ENCODE results near the gene RHBDD2. TPM values are rescaled to one million over a fixed set of nuclear protein-coding genes. Genes with fewer than 3 reads are reported as not detected.
A peak's percentile ranks its signal among the peaks of the same experiment; 100 is the strongest.

The RHBDD2 gene
- polyA plus RNA-seq, 1 experiment, result 34.9 TPM

DNA sequence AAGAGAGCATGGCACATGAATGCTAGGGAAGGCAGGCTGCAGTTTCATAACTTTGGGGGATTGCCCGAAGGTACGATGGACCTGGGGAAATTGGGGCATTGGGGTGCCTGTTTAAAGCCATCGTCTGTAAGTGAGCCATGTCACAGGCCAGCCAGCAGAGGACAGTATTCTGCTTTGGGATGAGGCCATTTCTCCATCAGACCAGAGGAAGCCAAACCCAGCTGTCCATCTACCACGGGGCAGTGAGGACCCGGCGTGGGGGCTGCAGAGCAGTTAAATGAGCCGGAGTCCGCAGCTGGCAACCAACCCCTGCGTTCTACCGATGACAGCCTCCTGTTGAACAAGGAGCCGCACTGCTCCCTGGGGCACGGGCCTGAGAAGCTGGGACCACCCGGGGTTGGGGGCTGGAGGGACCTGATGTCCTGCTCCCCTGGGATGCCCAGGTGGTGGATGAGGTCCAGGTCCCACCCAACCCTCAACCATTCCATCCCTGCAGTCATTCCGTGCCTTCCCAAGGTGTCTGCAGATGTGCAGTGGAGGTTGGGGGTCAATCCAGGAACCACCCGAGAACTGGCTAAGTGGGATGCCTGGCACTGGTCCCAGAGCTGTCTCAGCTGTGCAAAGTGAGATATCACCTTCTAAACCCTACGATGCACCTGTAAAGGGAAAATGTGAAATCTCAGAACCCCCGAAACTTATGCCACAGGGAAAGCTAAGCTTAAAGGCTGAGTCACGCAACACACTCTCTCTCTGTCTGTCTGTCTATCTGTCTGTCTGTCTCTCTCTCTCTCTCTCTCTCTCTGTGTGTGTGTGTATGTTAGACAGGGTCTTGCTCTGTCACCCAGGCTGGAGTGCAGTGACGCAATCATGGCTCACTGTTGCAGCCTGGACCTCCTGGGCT lies 12.1 kb upstream of the RHBDD2 start:
- Histone ChIP-seq H3K27me3 (ENCODE audit: control insufficient read depth, insufficient read depth, low read length) (no peaks in the 10 kb centered on the region), H3K27ac (ENCODE audit: low read depth, low read length) (no peak overlapping the region), H3K9me3 (ENCODE audit: control insufficient read depth, insufficient read depth, low read length) (no peaks in the 10 kb centered on the region), H3K4me3 (ENCODE audit: low read depth, low read length) (no peak overlapping the region)
- DNase-seq (ENCODE audit: low read depth, low spot score), result no peak
- ChIA-PET CTCF (interaction anchor here (0.6 to 4.6 kb wide), 7 partner anchors 9 to 154 kb away, joined by 3 to 49 read pairs (median 5); partner anchors contain the start of gene RHBDD2), POLR2A (interaction anchor here (0.5 kb wide), 1 partner anchor 24 kb away, joined by 3 read pairs; no protein-coding TSS in a partner anchor)
- TF ChIP-seq, protein P1, sequence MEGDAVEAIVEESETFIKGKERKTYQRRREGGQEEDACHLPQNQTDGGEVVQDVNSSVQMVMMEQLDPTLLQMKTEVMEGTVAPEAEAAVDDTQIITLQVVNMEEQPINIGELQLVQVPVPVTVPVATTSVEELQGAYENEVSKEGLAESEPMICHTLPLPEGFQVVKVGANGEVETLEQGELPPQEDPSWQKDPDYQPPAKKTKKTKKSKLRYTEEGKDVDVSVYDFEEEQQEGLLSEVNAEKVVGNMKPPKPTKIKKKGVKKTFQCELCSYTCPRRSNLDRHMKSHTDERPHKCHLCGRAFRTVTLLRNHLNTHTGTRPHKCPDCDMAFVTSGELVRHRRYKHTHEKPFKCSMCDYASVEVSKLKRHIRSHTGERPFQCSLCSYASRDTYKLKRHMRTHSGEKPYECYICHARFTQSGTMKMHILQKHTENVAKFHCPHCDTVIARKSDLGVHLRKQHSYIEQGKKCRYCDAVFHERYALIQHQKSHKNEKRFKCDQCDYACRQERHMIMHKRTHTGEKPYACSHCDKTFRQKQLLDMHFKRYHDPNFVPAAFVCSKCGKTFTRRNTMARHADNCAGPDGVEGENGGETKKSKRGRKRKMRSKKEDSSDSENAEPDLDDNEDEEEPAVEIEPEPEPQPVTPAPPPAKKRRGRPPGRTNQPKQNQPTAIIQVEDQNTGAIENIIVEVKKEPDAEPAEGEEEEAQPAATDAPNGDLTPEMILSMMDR (IDR thresholded peaks at IDR 0.05; ENCODE audit: low read depth, low read length), result peak; percentile 93

DNA sequence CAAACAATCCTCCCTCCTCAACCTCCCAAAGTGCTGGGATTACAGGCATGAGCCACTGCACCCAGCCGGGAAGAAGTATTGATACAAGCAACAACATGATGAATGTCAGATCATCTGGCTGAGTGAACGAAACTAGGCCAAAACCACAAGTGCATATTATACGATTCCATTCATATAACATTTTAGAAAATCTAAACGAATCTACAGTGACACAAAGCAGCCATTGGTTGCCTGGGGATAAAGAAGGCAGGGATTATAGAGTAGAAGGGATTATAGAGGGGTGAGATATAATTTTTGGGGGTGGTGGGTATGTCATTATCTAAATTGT lies 11.5 kb upstream of the RHBDD2 start:
- H3K4me3 ChIP-seq (ENCODE audit: low read depth, low read length), result no peak overlapping the region
- ChIA-PET CTCF (interaction anchor here (4.6 kb wide), 1 partner anchor 153 kb away, joined by 49 read pairs; no protein-coding TSS in a partner anchor), POLR2A (no interaction called here)
- DNase-seq (ENCODE audit: low read depth, low spot score), result no peak
- no peaks in the 10 kb centered on the region for H3K9me3 ChIP-seq (ENCODE audit: control insufficient read depth, insufficient read depth, low read length)
- TF ChIP-seq, protein P1 (IDR thresholded peaks at IDR 0.05; ENCODE audit: low read depth, low read length), result no peak
- no peaks in the 10 kb centered on the region for H3K27me3 ChIP-seq (ENCODE audit: control insufficient read depth, insufficient read depth, low read length)
- no peak overlapping the region for H3K27ac ChIP-seq (ENCODE audit: low read depth, low read length)

DNA sequence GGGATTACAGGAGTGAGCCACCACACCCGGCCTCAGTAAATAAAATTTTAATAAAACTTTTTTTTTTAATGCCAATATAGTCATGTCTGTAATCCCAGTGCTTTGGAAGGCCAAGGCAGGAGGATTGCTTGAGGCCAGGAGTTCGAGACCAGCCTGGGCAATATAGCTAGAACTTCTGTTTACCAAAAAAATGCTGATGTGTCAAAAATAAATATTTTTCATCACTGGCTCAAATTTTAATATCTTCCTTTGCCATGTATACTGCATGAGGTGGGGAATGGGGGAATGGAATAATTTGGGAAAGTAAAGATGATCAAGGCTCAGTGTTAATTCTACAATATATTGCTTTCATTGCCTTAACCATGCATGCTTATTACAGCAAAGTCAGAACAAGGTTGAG lies 10.7 kb upstream of the RHBDD2 start:
- no peak for DNase-seq (ENCODE audit: low read depth, low spot score)
- Histone ChIP-seq H3K4me3 (ENCODE audit: low read depth, low read length) (no peak overlapping the region), H3K27ac (ENCODE audit: low read depth, low read length) (no peak overlapping the region), H3K27me3 (ENCODE audit: control insufficient read depth, insufficient read depth, low read length) (no peaks in the 10 kb centered on the region), H3K9me3 (ENCODE audit: control insufficient read depth, insufficient read depth, low read length) (no peaks in the 10 kb centered on the region)
- TF ChIP-seq, protein P1 (IDR thresholded peaks at IDR 0.05; ENCODE audit: low read depth, low read length), result no peak
- CTCF ChIA-PET, result interaction anchor here (1.2 kb wide), 1 partner anchor 152 kb away, joined by 8 read pairs; no protein-coding TSS in a partner anchor
- POLR2A ChIA-PET, result interaction anchor here (0.7 kb wide), 1 partner anchor 149 kb away, joined by 4 read pairs; no protein-coding TSS in a partner anchor

DNA sequence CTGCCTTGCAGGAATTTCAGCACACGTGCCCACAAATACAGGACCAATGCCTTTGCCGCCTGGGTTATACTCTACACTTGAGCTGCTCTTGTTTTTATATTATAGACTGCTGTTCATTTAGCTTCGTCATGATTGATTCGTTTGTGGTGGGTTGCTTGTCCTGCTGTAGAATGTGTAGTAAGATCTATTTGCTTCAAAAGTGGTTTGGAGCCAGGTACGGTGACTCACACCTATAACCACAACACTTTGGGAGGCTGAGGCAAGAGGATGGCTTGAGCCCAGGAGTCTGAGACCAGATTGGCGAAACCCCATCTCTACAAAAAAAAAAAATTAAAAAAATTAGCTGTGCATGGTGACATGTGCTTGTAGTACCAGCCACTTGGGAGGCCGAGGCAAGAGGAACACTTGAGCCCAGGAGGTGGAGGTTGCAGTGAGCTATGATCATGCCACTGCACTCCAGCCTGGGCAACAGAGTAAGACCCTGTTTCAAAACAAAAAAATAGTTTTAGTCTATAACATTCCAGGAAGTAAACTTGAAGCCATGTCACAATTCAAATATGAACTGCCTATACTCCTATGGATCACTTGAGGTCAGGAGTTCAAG lies 9.0 kb upstream of the RHBDD2 start:
- CTCF ChIA-PET, result no interaction called here
- no peaks in the 10 kb centered on the region for H3K9me3 ChIP-seq (ENCODE audit: control insufficient read depth, insufficient read depth, low read length)

More for the DNA sequence above, 9.0 kb upstream of the RHBDD2 start:
- POLR2A ChIA-PET, result no interaction called here
- no peak overlapping the region for H3K4me3 ChIP-seq (ENCODE audit: low read depth, low read length)
- no peak overlapping the region for H3K27ac ChIP-seq (ENCODE audit: low read depth, low read length)
- TF ChIP-seq, protein P1 (IDR thresholded peaks at IDR 0.05; ENCODE audit: low read depth, low read length), result no peak
- no peak for DNase-seq (ENCODE audit: low read depth, low spot score)
- no peaks in the 10 kb centered on the region for H3K27me3 ChIP-seq (ENCODE audit: control insufficient read depth, insufficient read depth, low read length)

Measured in AG04450 (cell line).